ENCODE data around the gene CYTL1.

DNA sequence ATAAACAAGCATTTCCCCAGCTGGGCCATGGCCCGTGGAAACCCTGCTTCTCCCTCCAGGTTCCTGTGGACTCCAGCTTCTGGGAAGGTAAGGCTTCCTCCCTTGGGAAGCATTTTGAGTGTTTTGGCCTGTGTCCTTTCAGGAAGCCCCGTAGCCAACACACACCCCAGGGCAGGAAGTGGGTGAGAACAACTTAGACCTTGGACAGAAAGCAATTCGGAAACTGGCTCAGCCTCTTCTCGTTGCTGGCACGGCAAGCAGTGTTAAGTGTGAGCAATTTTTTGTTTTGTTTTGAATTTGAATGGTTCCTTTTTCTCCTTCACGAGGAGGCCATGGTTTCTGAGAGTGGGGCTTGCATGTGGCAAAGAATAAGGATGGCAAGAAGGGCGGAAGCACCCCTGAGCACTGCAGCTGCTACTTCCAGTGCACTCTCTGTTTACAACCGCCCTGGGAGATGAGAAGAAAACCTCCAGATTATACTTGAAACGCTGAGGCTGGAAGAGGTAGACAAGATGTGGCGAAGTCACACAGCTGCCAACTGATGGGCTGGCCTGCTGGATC, 14.1 kb upstream of the CYTL1 start:
- TF ChIP-seq EZH2 (IDR thresholded peaks at IDR 0.05; ENCODE audit: borderline replicate concordance, insufficient read depth, low read length, poor library complexity, severe bottlenecking): no peak
- TF ChIP-seq, protein P1, sequence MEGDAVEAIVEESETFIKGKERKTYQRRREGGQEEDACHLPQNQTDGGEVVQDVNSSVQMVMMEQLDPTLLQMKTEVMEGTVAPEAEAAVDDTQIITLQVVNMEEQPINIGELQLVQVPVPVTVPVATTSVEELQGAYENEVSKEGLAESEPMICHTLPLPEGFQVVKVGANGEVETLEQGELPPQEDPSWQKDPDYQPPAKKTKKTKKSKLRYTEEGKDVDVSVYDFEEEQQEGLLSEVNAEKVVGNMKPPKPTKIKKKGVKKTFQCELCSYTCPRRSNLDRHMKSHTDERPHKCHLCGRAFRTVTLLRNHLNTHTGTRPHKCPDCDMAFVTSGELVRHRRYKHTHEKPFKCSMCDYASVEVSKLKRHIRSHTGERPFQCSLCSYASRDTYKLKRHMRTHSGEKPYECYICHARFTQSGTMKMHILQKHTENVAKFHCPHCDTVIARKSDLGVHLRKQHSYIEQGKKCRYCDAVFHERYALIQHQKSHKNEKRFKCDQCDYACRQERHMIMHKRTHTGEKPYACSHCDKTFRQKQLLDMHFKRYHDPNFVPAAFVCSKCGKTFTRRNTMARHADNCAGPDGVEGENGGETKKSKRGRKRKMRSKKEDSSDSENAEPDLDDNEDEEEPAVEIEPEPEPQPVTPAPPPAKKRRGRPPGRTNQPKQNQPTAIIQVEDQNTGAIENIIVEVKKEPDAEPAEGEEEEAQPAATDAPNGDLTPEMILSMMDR (IDR thresholded peaks at IDR 0.05; ENCODE audit: poor library complexity, severe bottlenecking): no peak
- no peak for TF ChIP-seq POLR2AphosphoS5 (IDR thresholded peaks at IDR 0.05)
- TF ChIP-seq, protein P2, sequence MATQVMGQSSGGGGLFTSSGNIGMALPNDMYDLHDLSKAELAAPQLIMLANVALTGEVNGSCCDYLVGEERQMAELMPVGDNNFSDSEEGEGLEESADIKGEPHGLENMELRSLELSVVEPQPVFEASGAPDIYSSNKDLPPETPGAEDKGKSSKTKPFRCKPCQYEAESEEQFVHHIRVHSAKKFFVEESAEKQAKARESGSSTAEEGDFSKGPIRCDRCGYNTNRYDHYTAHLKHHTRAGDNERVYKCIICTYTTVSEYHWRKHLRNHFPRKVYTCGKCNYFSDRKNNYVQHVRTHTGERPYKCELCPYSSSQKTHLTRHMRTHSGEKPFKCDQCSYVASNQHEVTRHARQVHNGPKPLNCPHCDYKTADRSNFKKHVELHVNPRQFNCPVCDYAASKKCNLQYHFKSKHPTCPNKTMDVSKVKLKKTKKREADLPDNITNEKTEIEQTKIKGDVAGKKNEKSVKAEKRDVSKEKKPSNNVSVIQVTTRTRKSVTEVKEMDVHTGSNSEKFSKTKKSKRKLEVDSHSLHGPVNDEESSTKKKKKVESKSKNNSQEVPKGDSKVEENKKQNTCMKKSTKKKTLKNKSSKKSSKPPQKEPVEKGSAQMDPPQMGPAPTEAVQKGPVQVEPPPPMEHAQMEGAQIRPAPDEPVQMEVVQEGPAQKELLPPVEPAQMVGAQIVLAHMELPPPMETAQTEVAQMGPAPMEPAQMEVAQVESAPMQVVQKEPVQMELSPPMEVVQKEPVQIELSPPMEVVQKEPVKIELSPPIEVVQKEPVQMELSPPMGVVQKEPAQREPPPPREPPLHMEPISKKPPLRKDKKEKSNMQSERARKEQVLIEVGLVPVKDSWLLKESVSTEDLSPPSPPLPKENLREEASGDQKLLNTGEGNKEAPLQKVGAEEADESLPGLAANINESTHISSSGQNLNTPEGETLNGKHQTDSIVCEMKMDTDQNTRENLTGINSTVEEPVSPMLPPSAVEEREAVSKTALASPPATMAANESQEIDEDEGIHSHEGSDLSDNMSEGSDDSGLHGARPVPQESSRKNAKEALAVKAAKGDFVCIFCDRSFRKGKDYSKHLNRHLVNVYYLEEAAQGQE (IDR thresholded peaks at IDR 0.05; ENCODE audit: borderline replicate concordance): no peak
- TF ChIP-seq EP300 (conservative IDR thresholded peaks at IDR 0.05; ENCODE audit: poor library complexity, severe bottlenecking): no peak
- TF ChIP-seq TAF1 (IDR thresholded peaks at IDR 0.05; ENCODE audit: low read depth): no peak
